Activated T-cell treated with anti-CD3 and anti-CD28 coated beads for 24 hours (primary cell): ENCODE results near the gene CSH2.
A peak's percentile ranks its signal among the peaks of the same experiment; 100 is the strongest.
"Not testable (repeated sequence)": the region's sequence is repeated elsewhere in the genome, so short reads cannot be mapped to it uniquely, and the experiment has no call there.

Experiments
- DNase-seq: peaks from one replicate; pipeline ENCODE4 v3.0.0-alpha.2; 2020; ENCODE audit warnings: low read depth

The CSH2 gene

DNA sequence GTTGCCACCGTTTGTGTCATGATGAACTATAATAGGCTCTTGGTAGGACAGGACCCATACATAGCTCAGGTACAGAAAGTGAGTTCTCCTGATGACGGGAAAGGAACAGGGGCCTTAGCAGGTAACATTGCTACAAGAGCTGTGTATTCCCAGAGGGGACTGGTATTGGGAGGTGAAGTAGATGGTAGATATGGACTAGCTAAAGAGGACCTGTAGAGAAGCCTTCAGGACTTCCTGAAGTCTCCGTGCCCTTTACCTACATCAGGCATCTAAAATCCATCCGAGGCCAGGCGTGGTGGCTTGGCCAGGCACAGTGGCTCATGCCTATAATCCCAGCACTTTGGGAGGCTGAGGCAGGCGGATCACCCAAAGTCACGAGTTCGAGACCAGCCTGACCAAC is 18.3 kb downstream of the CSH2 start:
- no peak for DNase-seq

DNA sequence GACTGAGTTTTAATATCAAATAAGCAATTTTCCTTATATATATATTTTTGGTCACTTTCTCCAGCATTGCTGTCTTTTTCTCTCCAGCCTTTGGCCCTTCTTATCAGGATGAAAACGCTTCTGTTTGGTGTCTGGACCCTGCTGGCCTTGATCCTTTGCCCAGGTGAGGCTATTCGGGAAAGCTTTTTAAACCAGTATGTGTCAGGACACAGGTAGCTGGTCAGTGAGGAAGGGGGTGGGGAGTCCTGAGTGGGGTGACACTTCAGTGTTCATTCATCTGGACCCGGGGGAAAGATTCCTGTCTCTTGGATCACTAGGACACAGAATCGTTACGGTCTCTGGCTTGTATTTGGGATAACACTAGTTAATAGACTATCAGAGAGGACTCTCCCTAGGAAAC is 18.8 kb downstream of the CSH2 start:
- no peak for DNase-seq

DNA sequence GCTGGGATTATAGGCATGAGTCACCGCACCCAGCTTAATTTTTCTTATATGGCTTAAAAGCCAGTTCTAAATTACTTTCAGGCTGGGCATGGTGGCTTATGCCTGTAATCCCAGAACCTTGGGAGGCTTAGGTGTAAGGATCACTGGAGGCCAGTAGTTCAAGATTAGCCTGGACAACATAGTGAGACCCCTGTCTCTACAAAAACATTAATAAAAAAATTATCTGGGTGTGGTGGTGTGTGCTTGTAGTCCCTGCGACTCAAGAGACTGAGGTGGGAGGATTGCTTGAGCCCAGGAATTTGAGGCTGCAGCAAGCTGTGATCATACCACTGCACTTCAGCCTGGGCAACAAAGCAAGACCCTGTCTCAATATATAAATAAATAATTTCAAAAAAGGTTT is 20.2 kb downstream of the CSH2 start:
- DNase-seq, result no peak

DNA sequence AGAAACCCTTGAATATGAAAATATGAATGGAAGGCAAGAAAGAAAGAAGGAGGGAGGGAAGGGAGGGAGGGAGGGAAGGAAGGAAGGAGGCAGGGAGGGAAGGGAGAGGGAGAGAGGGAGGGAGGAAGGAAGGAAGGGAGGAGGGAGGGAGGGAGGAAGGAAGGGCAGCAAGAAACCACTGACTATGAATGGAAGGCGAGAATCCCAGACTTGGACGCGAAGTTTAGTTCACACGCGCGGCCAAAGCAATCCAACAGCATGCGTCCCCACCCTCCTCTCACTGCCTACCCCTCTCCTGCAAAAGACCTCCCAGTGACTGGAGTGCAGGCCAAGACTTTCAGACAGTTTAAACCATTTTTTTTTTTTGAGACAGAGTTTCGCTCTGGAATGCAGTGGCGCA is 23.1 kb downstream of the CSH2 start:
- no peak for DNase-seq

DNA sequence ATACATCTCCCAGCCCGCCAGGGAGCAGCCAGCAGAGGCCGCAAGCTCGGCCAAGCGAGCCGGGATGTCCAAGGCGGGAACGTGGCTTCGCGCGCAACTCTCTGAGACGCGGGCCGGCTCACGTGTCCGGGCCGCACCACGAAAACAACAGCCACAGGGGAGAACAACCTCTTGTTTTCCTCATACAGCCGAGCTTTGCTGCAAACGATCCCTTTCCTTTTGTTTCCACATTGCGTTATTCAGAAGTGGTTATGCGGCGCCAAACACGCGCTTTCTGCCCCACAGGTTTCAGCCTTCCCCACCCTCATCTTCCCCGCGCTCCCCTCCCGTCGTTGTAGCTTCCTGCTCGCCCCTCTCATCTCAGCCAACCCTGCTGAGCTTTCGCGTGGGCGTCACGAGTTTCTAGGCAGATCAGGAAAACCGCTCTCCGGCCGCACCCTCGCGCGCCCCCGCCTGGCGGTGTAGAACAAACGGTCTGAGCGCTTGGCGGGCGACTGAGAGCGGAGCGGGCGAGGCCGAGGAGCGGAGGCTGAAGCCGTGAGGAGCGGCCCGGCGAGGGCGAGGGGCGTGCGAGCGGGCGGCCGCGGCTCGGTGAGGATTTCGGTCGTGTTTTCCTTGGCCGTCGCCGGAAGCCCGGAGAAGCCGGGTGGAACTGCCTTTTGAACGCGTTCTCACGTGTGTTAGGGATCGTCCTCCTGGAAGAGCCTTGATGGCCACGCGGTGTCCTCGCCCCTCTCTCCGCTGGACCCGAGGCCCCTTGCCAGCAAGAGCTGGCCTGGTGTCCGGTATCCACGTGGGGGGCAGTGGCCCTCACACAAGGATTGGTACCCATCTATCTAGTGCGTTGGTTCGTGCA is 24.4 kb downstream of the CSH2 start:
- peak; percentile 95 for DNase-seq

DNA sequence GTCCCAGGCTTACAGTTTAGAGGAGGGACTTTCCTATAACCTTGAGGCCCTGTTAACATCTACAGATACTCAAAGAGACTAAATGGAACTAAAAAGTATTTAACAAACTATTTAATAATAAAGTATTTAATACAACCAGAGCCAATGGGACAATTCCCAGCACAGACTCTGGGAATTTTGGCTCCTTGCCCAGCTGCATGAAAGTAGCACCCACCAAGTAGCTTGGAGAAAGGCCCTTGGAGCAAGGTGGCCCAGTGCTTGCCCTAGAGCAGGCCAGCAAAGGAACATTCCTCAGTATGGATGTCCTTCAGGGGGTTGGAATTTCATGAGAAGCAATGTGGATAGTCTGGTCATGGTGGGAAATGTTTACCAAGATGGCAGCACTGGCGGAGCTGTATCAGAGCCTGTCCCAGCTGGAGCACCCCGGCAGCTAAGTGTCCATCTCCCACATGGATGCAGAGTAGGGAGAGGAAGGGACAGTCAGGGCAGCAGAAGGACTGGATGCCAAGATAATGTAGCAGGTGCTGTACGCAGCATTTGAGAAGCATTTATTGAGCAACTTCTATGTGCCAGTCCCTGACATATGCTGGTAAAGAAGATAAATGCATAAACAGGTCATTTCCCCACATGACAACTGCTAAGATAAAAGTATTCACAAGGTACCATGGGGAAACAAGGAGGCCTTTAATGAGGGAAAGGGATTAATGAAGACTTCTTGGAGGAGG is 25.8 kb downstream of the CSH2 start:
- no peak for DNase-seq

DNA sequence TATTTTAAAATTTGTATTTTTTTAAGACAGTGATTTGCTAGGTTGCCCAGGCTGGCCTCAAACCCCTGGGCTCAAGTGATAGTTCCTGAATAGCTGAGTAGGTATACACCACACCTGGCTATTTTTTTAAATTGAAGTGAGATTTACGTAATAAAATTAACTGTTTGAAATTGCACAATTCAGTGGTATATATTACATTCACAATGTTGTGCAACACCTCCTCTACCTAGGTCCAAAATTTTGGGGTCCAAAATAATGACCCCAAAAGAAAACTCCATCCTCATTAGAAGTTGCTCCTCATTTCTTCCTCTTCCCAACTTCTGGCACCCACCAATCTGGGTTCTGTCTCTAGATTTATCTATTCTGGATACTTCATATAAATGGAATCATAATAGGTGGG is 28.0 kb downstream of the CSH2 start:
- no peak for DNase-seq

DNA sequence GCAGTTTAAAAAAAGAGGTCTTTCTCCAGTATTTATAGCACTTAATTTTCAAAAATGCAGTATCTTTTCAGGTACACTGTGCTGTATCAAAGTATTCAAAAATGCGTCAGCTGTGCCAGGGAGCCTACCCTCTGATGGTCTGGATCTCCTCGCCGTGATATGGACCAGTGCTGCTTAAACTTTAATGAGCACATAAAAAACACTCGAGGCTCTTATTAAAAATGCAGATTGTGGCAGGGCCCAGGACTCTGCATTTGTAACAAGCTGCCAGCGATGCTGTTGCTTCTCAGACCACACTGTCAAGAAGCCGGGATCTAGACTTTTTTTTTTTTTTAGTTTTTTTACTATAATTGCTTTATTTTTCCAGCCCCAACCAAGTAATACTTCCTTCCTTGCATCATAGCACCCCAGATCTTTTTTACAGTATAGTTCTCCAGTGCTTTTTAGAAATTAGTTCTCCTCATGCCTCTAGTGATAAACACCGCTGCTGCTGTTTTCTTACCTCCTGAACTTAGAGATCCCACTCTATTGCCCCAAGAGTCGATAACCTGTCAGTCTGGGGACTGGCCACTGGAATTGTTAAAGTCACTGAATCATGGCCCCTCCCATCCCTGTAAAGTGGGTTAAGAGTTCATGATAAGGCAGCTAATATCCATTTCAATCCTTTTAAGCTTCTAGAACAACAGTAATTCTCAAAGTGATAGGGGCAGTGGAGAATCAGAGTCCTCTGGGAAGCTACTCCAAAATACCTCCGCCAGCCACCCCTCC is 29.4 kb downstream of the CSH2 start:
- DNase-seq, result no peak

DNA sequence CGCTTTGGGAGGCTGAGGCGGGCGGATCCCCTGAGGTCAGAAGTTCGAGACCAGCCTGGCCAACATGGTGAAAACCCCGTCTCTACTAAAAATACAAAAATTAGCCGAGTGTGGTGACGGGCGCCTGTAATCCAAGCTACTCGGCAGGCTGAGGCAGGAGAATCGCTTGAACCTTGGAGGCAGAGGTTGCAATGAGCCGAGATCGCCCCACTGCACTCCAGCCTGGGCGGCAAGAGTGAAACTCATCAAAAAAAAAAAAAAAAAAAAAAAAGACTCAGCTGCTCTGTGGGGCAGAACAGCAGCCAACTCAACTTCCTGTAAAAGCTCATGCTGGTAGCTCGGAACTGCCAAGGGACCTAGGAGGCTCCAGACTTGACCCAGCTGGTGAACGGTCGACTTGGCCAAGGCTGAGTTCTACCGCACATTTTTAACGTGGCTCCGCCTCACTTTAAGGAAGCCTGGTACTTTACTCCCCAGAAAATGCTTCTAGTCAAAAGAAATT is 30.0 kb downstream of the CSH2 start:
- DNase-seq, result not testable (repeated sequence)

DNA sequence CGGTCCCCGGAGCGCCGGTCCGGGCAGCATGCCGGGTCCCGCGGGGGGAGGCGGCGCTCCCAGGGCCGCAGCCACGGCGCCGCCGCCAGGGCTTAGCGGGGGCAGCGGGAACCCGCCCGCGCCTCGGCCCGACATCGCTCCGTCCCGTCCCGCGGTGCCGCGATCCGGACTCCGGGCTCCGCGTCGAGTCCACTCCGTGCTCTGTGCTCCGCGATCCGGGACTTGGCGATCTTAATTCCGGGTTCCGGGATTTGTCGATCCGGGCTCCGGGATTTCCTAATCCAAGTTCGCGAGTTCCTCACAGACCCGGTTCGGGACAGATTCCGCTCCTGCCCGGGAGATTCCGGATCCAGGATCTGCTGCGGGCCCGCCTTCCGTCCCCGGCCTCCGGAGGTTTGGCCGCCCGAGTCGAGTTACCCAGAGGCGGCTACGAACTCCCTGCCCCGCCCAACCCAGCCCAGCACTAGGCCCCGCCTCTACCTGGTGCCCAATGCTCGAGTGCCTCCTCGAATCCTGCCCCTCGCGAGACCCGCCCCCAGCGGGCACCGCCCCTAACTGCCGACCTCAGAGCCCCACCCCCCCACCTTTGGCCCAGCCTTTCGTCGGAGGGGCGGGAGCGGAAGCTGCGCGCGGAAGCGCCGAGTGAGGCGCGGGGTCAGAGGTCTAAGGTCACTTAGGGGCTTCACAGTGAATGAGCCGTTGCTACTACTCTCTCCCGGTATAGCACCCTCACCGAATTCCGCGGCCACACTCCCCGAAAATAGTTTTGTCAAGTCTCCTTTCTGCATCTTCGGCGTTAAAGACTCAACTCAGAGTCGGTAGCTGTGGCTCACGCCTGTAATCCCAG is 30.7 kb downstream of the CSH2 start, which contains the start of gene SMARCD2:
SMARCD2 (minus strand) TSS at position 146 of the 847 bp plus-strand sequence; CDS start at position 135, 11 bp downstream.
- peak; percentile 99 for DNase-seq

DNA sequence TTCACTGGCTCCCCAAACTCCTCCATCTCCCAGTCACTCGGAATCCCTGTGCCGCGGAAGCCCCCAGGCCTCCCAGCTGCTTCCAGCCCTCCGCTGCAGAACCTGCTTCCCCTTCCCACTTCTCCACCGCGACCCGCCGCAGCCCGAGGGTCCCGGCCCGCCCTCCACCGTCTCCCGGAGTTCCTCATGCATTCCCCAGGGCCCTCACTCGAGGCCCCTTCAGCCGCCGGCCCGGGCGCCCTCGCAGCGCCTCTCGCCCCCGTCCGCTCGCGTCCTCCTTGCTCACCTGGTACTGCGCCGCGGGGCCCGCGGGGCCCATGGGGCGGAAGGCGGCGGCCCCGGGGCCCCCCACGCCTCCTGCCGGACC is 31.3 kb downstream of the CSH2 start:
- DNase-seq, result no peak

DNA sequence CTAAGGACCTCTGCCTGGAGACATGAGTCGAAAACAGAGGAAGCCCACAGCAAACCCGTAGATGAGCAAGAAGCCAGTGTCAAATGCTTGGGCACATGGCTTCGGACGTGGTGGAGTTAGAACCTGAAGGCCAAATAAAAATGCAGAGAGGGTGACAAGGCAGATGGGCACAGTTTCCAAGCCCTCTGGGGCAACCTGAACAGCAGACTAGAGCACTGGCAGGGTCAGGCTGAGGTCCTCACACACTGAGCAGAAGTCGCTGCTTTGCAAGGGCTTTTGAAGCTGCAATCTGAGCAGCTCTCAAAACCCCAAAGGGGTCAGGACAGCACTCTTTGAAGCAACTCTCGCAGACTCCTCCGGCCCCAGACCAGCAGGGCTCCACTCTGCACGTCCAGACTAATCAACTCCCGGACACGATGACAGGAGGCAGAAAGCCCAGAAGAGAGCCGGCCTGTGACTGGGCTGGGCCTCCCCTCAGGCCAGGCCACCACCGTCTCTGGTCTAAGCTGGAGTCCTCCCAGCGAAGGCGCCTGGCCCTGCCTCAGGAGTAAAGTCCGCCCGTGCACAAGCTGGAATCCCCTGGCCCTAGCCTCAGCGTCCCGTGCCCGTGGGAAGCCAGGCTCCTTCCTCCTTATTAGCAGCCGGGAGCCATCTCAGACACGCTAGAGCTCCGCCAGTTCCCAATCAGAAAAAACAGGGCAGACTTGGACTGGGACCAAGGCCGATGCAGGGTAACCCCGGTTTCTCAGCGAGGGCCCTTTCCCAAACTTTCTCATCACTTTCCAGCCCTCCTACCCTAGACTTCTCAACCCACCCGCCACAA is 31.9 kb downstream of the CSH2 start:
- DNase-seq, result no peak

DNA sequence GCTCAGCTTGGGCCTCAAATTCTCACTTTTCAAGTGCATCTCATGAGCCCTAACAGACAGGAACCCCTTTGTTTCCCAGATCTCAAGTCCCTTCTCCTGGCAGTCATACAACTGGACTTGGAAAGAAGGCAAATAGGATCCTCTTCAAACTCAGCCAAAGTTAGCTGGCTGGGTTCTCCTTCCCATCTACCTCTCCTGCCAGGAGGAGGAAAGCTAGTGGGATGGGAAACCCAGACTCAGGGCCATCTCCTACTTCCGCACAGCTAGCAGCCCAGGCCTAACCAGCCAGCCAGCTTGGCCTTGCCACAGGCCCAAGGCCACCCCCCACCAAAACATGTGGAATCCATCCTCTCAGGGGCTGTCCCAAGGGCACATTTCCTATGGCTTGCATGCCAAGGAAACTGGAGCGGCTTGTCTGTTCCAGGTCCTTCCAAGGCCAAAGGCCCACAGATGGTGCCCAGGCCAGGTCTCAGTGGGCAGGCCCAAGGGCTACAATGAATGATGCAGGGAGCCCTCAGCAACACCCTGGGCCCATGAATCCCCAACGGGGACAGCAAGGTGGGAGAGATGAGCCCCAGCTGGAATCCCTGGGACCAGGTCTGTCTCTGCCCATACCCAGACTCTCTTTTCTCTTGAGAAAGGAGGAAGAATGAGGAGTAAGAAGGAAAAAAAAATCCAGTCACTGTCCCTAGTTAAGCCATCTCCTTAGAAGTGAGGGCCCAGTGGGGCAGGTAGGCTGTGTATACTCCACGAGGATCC is 32.7 kb downstream of the CSH2 start:
- no peak for DNase-seq

DNA sequence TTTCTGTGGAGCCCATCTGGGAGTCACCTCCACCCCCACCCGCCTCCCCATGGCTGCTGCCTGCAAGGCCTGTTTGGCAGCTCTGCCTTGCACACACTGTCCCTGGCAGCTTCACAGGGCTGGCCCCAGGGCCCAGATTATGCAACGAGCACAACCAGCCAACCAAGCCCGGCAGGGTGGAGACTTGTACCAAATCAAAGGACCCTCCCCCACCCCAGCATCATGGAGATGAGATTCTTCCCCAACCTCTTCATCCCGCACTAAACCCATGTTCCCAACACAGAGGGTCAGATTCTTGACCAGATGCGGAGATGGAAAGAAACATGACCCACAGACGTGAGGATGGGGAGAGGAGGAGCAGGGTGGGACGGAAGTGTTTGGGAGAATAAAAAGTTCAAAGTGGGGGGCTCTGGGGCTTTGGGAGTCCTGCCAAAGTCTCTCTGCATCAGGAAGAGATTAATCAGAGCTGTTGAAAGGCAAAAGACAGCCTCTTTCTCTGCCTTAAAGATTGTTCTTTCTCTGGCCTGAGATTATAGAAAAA is 34.8 kb downstream of the CSH2 start:
- DNase-seq, result no peak

DNA sequence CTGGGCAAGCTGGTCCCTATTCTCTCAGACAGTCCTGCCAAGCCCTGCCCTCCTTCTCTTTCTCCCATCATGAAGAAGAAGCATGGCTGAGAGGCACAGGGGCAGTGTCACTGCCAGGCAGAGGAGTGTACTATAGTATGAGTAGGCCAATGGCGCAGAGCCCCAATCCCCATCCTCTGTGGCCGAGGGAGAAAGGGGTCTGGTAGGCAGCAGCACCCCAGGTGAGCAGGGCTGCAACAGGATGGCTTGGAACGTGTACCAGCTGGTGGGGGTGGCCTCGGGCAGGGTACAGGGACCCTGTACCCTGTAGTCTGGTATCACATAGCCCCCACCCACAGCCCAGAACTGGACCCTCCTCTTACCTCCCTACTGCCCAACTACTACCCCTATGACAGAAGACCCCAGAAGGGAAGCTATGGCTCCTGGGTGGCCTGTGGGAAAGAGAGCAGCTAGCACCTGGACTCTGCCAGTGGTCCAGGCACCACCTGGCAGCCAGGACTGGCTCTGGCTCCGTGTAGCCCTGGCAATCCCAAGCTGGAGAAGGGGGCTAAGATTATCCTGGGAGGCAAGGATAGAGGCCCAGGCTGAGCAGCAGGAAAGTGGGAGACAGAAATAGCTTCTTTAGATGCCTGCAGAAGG is 35.4 kb downstream of the CSH2 start:
- DNase-seq, result no peak

DNA sequence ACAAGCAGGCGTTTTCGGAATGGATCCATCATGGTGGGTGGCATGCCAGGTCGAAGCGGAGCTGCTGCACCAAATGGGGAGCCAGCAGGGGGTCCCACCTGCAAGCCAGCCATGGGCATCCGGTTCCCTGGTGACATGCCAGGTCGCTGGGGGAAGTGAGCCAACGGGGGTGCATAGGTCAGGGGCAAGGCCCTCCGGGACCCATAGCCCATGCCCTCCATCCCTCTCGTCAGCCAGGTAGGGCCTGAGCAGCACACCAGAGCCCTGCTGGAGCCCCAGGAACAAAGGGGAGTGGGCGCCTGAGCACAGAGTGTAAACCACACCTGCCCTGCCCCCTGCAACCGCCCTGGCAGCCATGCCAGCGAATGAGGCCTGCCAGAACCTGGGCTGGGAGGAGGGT is 36.0 kb downstream of the CSH2 start:
- DNase-seq, result no peak

DNA sequence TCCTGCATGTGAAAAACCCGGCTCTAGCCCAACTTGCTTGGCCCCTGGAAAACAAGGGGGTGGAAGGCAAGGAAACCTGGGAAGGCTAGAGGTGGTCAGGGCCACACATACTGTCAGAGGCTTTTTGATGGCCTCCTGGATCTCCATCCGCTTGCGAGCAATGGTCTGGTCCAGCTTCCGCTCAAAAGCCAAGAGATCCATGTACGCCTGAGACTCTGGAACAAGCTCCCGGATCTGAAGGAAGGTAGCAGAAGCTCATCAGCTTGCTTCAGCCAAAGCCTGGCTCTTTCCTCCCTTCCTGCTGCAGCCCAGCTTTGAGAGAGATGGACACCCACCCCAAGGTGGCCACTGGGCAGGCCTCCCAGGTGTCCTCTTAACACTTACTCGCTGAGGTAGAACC is 36.7 kb downstream of the CSH2 start:
- no peak for DNase-seq

DNA sequence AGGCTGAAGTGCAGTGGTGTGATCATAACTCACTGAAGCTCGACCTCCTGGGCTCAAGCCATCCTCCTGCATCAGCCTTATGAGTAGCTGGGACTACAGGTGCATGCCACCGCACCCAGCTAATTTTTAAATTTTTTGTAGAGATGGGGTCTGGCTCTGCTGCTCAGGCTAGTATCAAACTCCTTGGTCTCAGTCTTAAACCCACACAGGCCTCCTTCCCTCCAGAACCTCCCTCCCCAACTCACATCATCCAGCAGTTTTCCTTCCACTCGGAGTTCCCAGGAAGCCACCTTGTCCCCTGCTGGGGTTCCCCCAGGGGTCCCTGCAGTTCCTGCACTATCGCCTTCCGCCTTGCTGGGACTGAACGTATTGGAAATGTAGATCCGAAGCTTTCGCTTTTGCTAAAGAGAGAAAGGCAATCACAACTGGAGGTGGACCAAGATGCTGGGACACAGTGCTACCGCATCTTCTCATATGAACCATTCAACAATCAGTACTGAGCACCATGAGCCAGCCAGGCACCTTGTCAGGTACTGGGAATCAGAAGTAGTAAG is 38.2 kb downstream of the CSH2 start:
- DNase-seq, result no peak
